ENCODE data around the gene HLCS. TPM values are rescaled to one million over a fixed set of nuclear protein-coding genes. Genes with fewer than 3 reads are reported as not detected.
"Not testable (repeated sequence)": the region's sequence is repeated elsewhere in the genome, so short reads cannot be mapped to it uniquely, and the experiment has no call there.

HLCS gene
- total and polyA plus RNA-seq, 4 experiments from 2014 or later: 8.3 to 14.7 (median 11.3) TPM

DNA sequence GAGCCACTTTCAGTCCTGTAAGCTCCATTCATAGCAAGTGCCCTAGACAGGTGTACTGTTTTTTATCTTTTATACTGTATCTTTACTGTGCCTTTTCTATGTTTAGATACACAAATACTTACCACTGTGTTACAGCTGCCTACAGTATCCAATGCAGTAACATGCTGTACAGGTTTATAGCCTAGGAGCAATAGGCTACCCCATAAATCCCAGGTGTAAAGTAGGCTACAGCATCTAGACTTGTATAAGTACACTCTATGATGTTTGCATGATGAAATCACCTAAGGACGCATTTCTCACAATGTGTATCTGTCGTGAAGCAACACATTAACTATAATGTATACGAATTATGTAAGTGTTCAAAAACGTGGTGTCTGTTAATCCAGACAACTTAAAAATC, 10.7 kb downstream of the HLCS start:
- Histone ChIP-seq H3K27me3 (ENCODE audit: insufficient read depth, low read length) (no peaks in the 10 kb centered on the region), H3K4me3 (ENCODE audit: low read length in 2 of 2) (no peak overlapping the region), H3K27ac (ENCODE audit: low read depth, low read length) (no peak overlapping the region), H3K4me1 (ENCODE audit: insufficient read depth, low read length) (no peaks in the 10 kb centered on the region), H3K9me3 (ENCODE audit: control insufficient read depth in 1 of 2, low read length in 2 of 2) (no peaks in the 10 kb centered on the region), H3K36me3 (ENCODE audit: insufficient read depth, low read length) (no peaks in the 10 kb centered on the region)
- H3K4me3 Mint-ChIP-seq: no peak overlapping the region
- H3K36me3 Mint-ChIP-seq: peaks cover 14 to 17% of the 10 kb centered on the region in 2 donors
- H3K27ac Mint-ChIP-seq: no peak overlapping the region
- H3K4me1 Mint-ChIP-seq: peaks cover 0 to 2% (median under 1%) of the 10 kb centered on the region in 4 donors
- CTCF ChIA-PET (ENCODE audit: partially characterized antibody): interaction anchor here (1.3 to 1.4 kb wide), 3 partner anchors 10 to 54 kb away, joined by 3 to 4 read pairs (median 3); no protein-coding TSS in a partner anchor
- no peaks in the 10 kb centered on the region for H3K9me3 Mint-ChIP-seq
- H3K27me3 Mint-ChIP-seq: no peaks in the 10 kb centered on the region
- DNase-seq: no peak
- POLR2A ChIA-PET (ENCODE audit: partially characterized antibody): no interaction called here
- intact Hi-C loops (cut with micrococcal nuclease): no loop called here

DNA sequence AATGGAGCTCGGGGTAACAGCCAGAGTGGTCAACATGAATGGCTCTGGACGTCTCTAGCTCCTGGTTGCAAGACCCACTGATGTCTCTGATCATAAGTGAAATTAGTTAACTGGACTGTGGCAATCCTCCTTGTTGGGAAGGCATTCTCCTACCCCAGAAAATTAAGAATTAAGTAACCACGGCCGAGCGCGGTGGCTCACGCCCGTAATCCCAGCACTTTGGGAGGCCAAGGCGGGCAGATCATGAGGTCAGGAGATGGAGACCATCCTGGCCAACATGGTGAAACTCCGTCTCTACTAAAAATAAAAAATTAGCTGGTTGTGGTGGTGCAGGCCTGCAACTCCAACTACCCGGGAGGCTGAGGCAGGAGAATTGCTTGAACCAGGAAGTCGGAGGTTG, 14.1 kb downstream of the HLCS start:
- H3K4me1 Mint-ChIP-seq; H3K9me3 Mint-ChIP-seq; H3K9me3 ChIP-seq (ENCODE audit: control insufficient read depth in 1 of 2, low read length in 2 of 2); H3K27ac ChIP-seq (ENCODE audit: low read depth, low read length); DNase-seq; H3K4me1 ChIP-seq (ENCODE audit: insufficient read depth, low read length); H3K4me3 Mint-ChIP-seq; H3K27me3 ChIP-seq (ENCODE audit: insufficient read depth, low read length); H3K27me3 Mint-ChIP-seq; intact Hi-C loops (cut with micrococcal nuclease); H3K27ac Mint-ChIP-seq; H3K36me3 ChIP-seq (ENCODE audit: insufficient read depth, low read length); H3K4me3 ChIP-seq (ENCODE audit: low read length in 2 of 2): not testable (repeated sequence)
- CTCF ChIA-PET (ENCODE audit: partially characterized antibody): interaction anchor here (1.2 to 1.5 kb wide), 2 partner anchors 20 to 37 kb away, joined by 3 read pairs; no protein-coding TSS in a partner anchor
- peaks cover 28 to 34% of the 10 kb centered on the region in 2 donors for H3K36me3 Mint-ChIP-seq
- POLR2A ChIA-PET (ENCODE audit: partially characterized antibody): interaction anchor here (1.1 kb wide), 1 partner anchor 14 kb away, joined by 5 read pairs; the partner anchor contains the start of gene HLCS

- no peak overlapping the region for H3K27ac ChIP-seq (ENCODE audit: low read depth, low read length)
- intact Hi-C loops (cut with micrococcal nuclease): no loop called here
- H3K9me3 ChIP-seq (ENCODE audit: control insufficient read depth in 1 of 2, low read length in 2 of 2): no peaks in the 10 kb centered on the region
- ChIA-PET CTCF (ENCODE audit: partially characterized antibody) (interaction anchor here (0.7 to 1.2 kb wide), 2 partner anchors 41 to 64 kb away, joined by 3 read pairs; no protein-coding TSS in a partner anchor), POLR2A (ENCODE audit: partially characterized antibody) (no interaction called here)
- Mint-ChIP-seq H3K4me1 (no peaks in the 10 kb centered on the region), H3K9me3 (peaks cover 0 to 8% (median 3%) of the 10 kb centered on the region in 8 donors), H3K27me3 (no peaks in the 10 kb centered on the region), H3K4me3 (no peak overlapping the region), H3K36me3 (peaks cover 35 to 44% of the 10 kb centered on the region in 2 donors), H3K27ac (peak overlapping the region in 1 of 7 donors; percentile 13)
- no peak for DNase-seq
- H3K36me3 ChIP-seq (ENCODE audit: insufficient read depth, low read length): peaks cover 7% of the 10 kb centered on the region
- H3K27me3 ChIP-seq (ENCODE audit: insufficient read depth, low read length): no peaks in the 10 kb centered on the region
- no peaks in the 10 kb centered on the region for H3K4me1 ChIP-seq (ENCODE audit: insufficient read depth, low read length)
- H3K4me3 ChIP-seq (ENCODE audit: low read length in 2 of 2): no peak overlapping the region
Measured at GRCh38 chr21:36949171-36950141, 17.0 kb downstream of the HLCS start.

GRCh38 chr21:36948686-36949085, 17.8 kb downstream of the HLCS start:
- H3K9me3 ChIP-seq (ENCODE audit: control insufficient read depth in 1 of 2, low read length in 2 of 2): no peaks in the 10 kb centered on the region
- H3K4me1 Mint-ChIP-seq: no peaks in the 10 kb centered on the region
- CTCF ChIA-PET (ENCODE audit: partially characterized antibody): interaction anchor here (1.2 to 1.6 kb wide), 3 partner anchors 21 to 61 kb away, joined by 3 to 6 read pairs (median 3); no protein-coding TSS in a partner anchor
- no peaks in the 10 kb centered on the region for H3K4me1 ChIP-seq (ENCODE audit: insufficient read depth, low read length)
- H3K9me3 Mint-ChIP-seq: peaks cover 0 to 8% (median 3%) of the 10 kb centered on the region in 8 donors
- peaks cover 35 to 44% of the 10 kb centered on the region in 2 donors for H3K36me3 Mint-ChIP-seq
- H3K36me3 ChIP-seq (ENCODE audit: insufficient read depth, low read length): peaks cover 7% of the 10 kb centered on the region
- no peaks in the 10 kb centered on the region for H3K27me3 ChIP-seq (ENCODE audit: insufficient read depth, low read length)
- intact Hi-C loops (cut with micrococcal nuclease): no loop called here
- H3K4me3 ChIP-seq (ENCODE audit: low read length in 2 of 2): no peak overlapping the region
- H3K27me3 Mint-ChIP-seq: no peaks in the 10 kb centered on the region
- H3K27ac ChIP-seq (ENCODE audit: low read depth, low read length): no peak overlapping the region
- H3K4me3 Mint-ChIP-seq: no peak overlapping the region
- H3K27ac Mint-ChIP-seq: no peak overlapping the region
- DNase-seq: no peak
- POLR2A ChIA-PET (ENCODE audit: partially characterized antibody): interaction anchor here (0.5 kb wide), 1 partner anchor 333 kb away, joined by 3 read pairs; no protein-coding TSS in a partner anchor

GRCh38 chr21:36946949-36947356, 19.5 kb downstream of the HLCS start:
- Mint-ChIP-seq H3K9me3 (peaks cover 0 to 8% (median 3%) of the 10 kb centered on the region in 8 donors), H3K27ac (no peak overlapping the region), H3K4me3 (no peak overlapping the region), H3K27me3 (no peaks in the 10 kb centered on the region), H3K4me1 (peaks cover 0 to 1% (median 0%) of the 10 kb centered on the region in 4 donors), H3K36me3 (peaks cover 35 to 47% of the 10 kb centered on the region in 2 donors)
- H3K4me3 ChIP-seq (ENCODE audit: low read length in 2 of 2): no peak overlapping the region
- no peak for DNase-seq
- no peak overlapping the region for H3K27ac ChIP-seq (ENCODE audit: low read depth, low read length)
- no peaks in the 10 kb centered on the region for H3K27me3 ChIP-seq (ENCODE audit: insufficient read depth, low read length)
- H3K9me3 ChIP-seq (ENCODE audit: control insufficient read depth in 1 of 2, low read length in 2 of 2): no peaks in the 10 kb centered on the region
- ChIA-PET CTCF (ENCODE audit: partially characterized antibody) (interaction anchor here (1.4 to 1.5 kb wide), 2 partner anchors 43 to 63 kb away, joined by 4 to 6 read pairs; no protein-coding TSS in a partner anchor), POLR2A (ENCODE audit: partially characterized antibody) (interaction anchor here (1.4 kb wide), 1 partner anchor 20 kb away, joined by 4 read pairs; the partner anchor contains the start of gene HLCS)
- H3K4me1 ChIP-seq (ENCODE audit: insufficient read depth, low read length): no peaks in the 10 kb centered on the region
- peaks cover 7% of the 10 kb centered on the region for H3K36me3 ChIP-seq (ENCODE audit: insufficient read depth, low read length)
- intact Hi-C loops (cut with micrococcal nuclease): no loop called here

DNA sequence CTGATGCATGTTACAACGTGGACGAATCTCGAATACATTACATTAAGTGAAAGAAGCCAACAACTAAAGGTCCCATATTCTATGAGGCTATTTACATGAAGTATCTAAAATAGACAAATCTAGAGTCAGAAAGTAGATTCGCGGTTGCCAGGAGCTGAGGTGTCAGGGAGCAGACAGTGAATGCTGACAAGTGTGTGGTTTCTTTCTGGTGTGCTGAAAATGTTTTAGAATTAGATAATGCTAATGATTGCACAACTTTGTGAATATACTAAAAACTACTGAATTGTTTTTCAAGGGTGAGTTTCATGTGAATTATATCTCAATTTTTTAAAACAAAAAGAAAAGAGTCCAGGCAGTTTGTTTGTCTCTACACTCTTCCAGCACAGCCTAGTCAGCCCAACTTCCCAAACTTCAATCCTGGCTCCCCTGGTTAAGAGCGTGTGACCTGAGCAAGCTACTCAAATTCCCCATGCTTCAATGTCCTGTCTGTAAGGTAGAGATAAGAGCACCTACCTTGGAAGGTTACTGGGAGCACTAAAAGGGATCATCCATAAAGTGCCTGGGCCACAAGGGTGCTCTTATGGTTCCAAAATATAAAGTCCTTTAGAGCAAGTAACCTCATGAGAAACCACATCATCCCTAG, 20.9 kb downstream of the HLCS start:
- CTCF ChIA-PET (ENCODE audit: partially characterized antibody): interaction anchor here (1.5 kb wide), 1 partner anchor 44 kb away, joined by 4 read pairs; no protein-coding TSS in a partner anchor
- intact Hi-C loops (cut with micrococcal nuclease): no loop called here
- H3K36me3 Mint-ChIP-seq: peaks cover 37 to 45% of the 10 kb centered on the region in 2 donors
- peaks cover 0 to 1% (median under 1%) of the 10 kb centered on the region in 4 donors for H3K4me1 Mint-ChIP-seq
- POLR2A ChIA-PET (ENCODE audit: partially characterized antibody): no interaction called here
- peaks cover 7% of the 10 kb centered on the region for H3K36me3 ChIP-seq (ENCODE audit: insufficient read depth, low read length)
- peaks cover 0 to 8% (median 3%) of the 10 kb centered on the region in 8 donors for H3K9me3 Mint-ChIP-seq
- H3K27me3 ChIP-seq (ENCODE audit: insufficient read depth, low read length): no peaks in the 10 kb centered on the region
- no peak overlapping the region for H3K4me3 Mint-ChIP-seq
- H3K4me3 ChIP-seq (ENCODE audit: low read length in 2 of 2): no peak overlapping the region
- no peaks in the 10 kb centered on the region for H3K9me3 ChIP-seq (ENCODE audit: control insufficient read depth in 1 of 2, low read length in 2 of 2)
- no peak for DNase-seq
- H3K27ac ChIP-seq (ENCODE audit: low read depth, low read length): no peak overlapping the region
- no peak overlapping the region for H3K27ac Mint-ChIP-seq
- no peaks in the 10 kb centered on the region for H3K27me3 Mint-ChIP-seq
- H3K4me1 ChIP-seq (ENCODE audit: insufficient read depth, low read length): no peaks in the 10 kb centered on the region

Measured in CD4-positive, alpha-beta memory T cell (primary cell).